ENCODE data around the gene CLEC11A.

DNA sequence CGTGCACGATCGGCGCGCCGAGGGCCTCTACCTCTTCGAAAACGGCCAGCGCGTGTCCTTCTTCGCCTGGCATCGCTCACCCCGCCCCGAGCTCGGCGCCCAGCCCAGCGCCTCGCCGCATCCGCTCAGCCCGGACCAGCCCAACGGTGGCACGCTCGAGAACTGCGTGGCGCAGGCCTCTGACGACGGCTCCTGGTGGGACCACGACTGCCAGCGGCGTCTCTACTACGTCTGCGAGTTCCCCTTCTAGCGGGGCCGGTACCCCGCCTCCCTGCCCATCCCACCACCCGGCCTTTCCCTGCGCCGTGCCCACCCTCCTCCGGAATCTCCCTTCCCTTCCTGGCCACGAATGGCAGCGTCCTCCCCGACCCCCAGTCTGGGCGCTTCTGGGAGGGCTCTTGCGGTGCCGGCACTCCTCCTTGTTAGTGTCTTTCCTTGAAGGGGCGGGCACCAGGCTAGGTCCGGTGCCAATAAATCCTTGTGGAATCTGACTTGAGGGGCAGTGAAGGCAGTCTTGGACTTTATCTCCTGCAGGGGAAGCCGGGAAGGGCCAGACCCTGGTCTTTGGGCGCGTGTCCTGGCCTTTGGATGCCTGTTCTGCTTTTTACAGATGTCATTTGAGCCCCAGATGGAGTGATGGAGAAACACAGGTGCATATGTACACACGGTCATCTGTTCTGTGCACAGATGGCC is 2.2 kb downstream of the CLEC11A start:
- TF ChIP-seq CTCF (conservative IDR thresholded peaks at IDR 0.05; ENCODE audit: low read length): no peak
- no peak for TF ChIP-seq EZH2phosphoT487 (IDR thresholded peaks at IDR 0.05; ENCODE audit: borderline replicate concordance, low read depth, low read length)

Measured in OCI-LY7 (cell line).